IMR-90 (cell line): ENCODE results near the gene TIAM1. TPM values are rescaled to one million over a fixed set of nuclear protein-coding genes. Genes with fewer than 3 reads are reported as not detected.

ENCODE experiments used
- ATAC-seq: fragments of 200-7000 bp; cut with Tn5 transposase; 2 replicates; pipeline ENCODE4 v1.9.1; 2020; ENCODE audit warnings: low read depth, mild to moderate bottlenecking, moderate library complexity
- BruUV-seq: library from RNA; stranded (reverse); fragments of 400-500 nt; replicated peaks from 2 replicates; lab custom pipeline; 2021; lab: Mats Ljungman, UMichigan
- CTCF ChIA-PET: fragments of 300-600 bp; formaldehyde crosslinking; extraction: SDS; loops from one replicate; lab custom pipeline; 2021; ENCODE audit warnings: antibody characterized with exemption; lab: Yijun Ruan, JAX
- POLR2A ChIA-PET: fragments of 300-600 bp; sonication (Branson Sonifier 250); formaldehyde crosslinking; loops from one replicate; lab custom pipeline; 2022; ENCODE audit warnings: antibody characterized with exemption; ENCODE audit not compliant: unreplicated experiment; lab: Charles Lee
- DNase-seq: peaks from one replicate; pipeline ENCODE4 v3.0.0; 2013
- H2AFZ ChIP-seq: replicated peaks from 2 replicates; pipeline ENCODE3; 2013; ENCODE audit warnings: low read length, mild to moderate bottlenecking; ENCODE audit not compliant: poor library complexity
- H2AK5ac ChIP-seq: 2 replicates; pipeline ENCODE4 v1.6.1; 2013; ENCODE audit warnings: low read depth, low read length, inconsistent platforms
- H2AK9ac ChIP-seq: replicated peaks from 2 replicates; pipeline ENCODE3; 2013; ENCODE audit warnings: mild to moderate bottlenecking, low read depth, low read length, moderate library complexity; ENCODE audit not compliant: poor library complexity
- H2BK120ac ChIP-seq: 2 replicates; pipeline ENCODE4 v1.6.1; 2013; ENCODE audit warnings: low read depth, low read length, inconsistent platforms
- H2BK15ac ChIP-seq: 3 replicates; pipeline ENCODE4 v1.6.1; 2013; ENCODE audit warnings: low read depth, low read length, inconsistent platforms
- H2BK20ac ChIP-seq: 2 replicates; pipeline ENCODE4 v1.6.1; 2013; ENCODE audit warnings: low read depth, mild to moderate bottlenecking, inconsistent platforms, low read length, moderate library complexity
- H2BK5ac ChIP-seq: 2 replicates; pipeline ENCODE4 v1.6.1; 2013; ENCODE audit warnings: mild to moderate bottlenecking, low read depth, low read length, inconsistent platforms; ENCODE audit not compliant: poor library complexity, severe bottlenecking
- H3K14ac ChIP-seq: replicated peaks from 2 replicates; pipeline ENCODE4 v1.6.1; 2013; ENCODE audit warnings: low read depth, low read length, inconsistent platforms
- H3K18ac ChIP-seq: 2 replicates; pipeline ENCODE4 v1.6.1; 2013; ENCODE audit warnings: low read depth, low read length, control low read depth
- H3K23ac ChIP-seq: 2 replicates; pipeline ENCODE4 v1.6.1; 2013; ENCODE audit warnings: low read depth, low read length, inconsistent platforms
- H3K27ac ChIP-seq: 2 replicates; pipeline ENCODE4 v1.5.1; 2013; ENCODE audit warnings: mild to moderate bottlenecking, control low read depth, low read length; ENCODE audit not compliant: insufficient read depth
- H3K27me3 ChIP-seq: 2 replicates; pipeline ENCODE4 v1.6.1; 2013; ENCODE audit warnings: low read length; ENCODE audit not compliant: control insufficient read depth, insufficient read depth
- H3K36me3 ChIP-seq: 2 replicates; pipeline ENCODE4 v1.6.1; 2013; ENCODE audit warnings: low read length, mixed read lengths; ENCODE audit not compliant: control insufficient read depth, insufficient read depth
- H3K4ac ChIP-seq: 2 replicates; pipeline ENCODE4 v1.6.1; 2013; ENCODE audit warnings: low read depth, low read length, inconsistent platforms
- H3K4me1 ChIP-seq: 2 replicates; pipeline ENCODE4 v1.6.1; 2013; ENCODE audit warnings: low read length, mixed read lengths; ENCODE audit not compliant: control insufficient read depth, insufficient read depth
- H3K4me2 ChIP-seq: 2 replicates; pipeline ENCODE4 v1.6.1; 2013; ENCODE audit warnings: low read depth, mild to moderate bottlenecking, control low read depth, low read length, moderate library complexity
- H3K4me3 ChIP-seq: 2 replicates; pipeline ENCODE4 v1.5.1; 2013; ENCODE audit warnings: low read depth, mild to moderate bottlenecking, control low read depth, low read length, moderate library complexity; ENCODE audit not compliant: insufficient read depth
- H3K56ac ChIP-seq: 2 replicates; pipeline ENCODE4 v1.6.1; 2013; ENCODE audit warnings: low read length, inconsistent platforms; ENCODE audit not compliant: insufficient read depth; ENCODE audit errors: extremely low read depth
- H3K79me1 ChIP-seq, 2 experiments: 2 replicates each; pipeline ENCODE4 v1.6.1; 2013; ENCODE audit warnings: low read length in 2 of 2, inconsistent platforms in 1 of 2, low read depth in 1 of 2
- H3K9ac ChIP-seq: 2 replicates; pipeline ENCODE4 v1.6.1; 2013; ENCODE audit warnings: low read depth, low read length, control low read depth
- H3K9me1 ChIP-seq: 2 replicates; pipeline ENCODE4 v1.6.1; 2013; ENCODE audit warnings: low read length, inconsistent platforms; ENCODE audit not compliant: insufficient read depth
- H3K9me3 ChIP-seq: 2 replicates; pipeline ENCODE4 v1.6.1; 2013; ENCODE audit warnings: low read length; ENCODE audit not compliant: control insufficient read depth, insufficient read depth
- H4K20me1 ChIP-seq: 2 replicates; pipeline ENCODE4 v1.6.1; 2013; ENCODE audit warnings: low read length, inconsistent platforms; ENCODE audit not compliant: insufficient read depth
- H4K5ac ChIP-seq: 2 replicates; pipeline ENCODE4 v1.6.1; 2013; ENCODE audit warnings: mild to moderate bottlenecking, low read depth, low read length, control low read depth
- H4K8ac ChIP-seq, 2 experiments: 2 replicates each; pipeline ENCODE4 v1.6.1; 2013; ENCODE audit warnings: low read depth in 2 of 2, low read length in 2 of 2, control low read depth in 1 of 2, inconsistent platforms in 1 of 2
- H4K91ac ChIP-seq: 2 replicates; pipeline ENCODE4 v1.6.1; 2013; ENCODE audit warnings: low read depth, low read length, inconsistent platforms; ENCODE audit not compliant: insufficient read depth
- BHLHE40 ChIP-seq: fragments of 150-350 bp; IDR thresholded peaks from 2 replicates; pipeline ENCODE4 v1.6.1; 2016; ENCODE audit warnings: mild to moderate bottlenecking, low read depth, low read length
- FOS ChIP-seq: fragments of 150-350 bp; IDR thresholded peaks from 2 replicates; pipeline ENCODE4 v1.6.1; 2016; ENCODE audit warnings: low read depth, low read length
- MAZ ChIP-seq: IDR thresholded peaks from 2 replicates; pipeline ENCODE4 v1.6.1; 2012; ENCODE audit warnings: low read depth, mild to moderate bottlenecking, low read length, improper control_type of control experiment, moderate library complexity, borderline replicate concordance
- MXI1 ChIP-seq: IDR thresholded peaks from 2 replicates; pipeline ENCODE4 v1.6.1; 2012; ENCODE audit warnings: low read depth, mild to moderate bottlenecking, low read length, moderate library complexity, borderline replicate concordance
- POLR2A ChIP-seq: IDR thresholded peaks from 2 replicates; pipeline ENCODE4 v1.6.1; 2012; ENCODE audit warnings: mild to moderate bottlenecking, low read depth, low read length
- RCOR1 ChIP-seq: IDR thresholded peaks from 2 replicates; pipeline ENCODE4 v1.6.1; 2012; ENCODE audit warnings: mild to moderate bottlenecking, low read length, improper control_type of control experiment; ENCODE audit not compliant: insufficient replicate concordance
- RFX5 ChIP-seq: IDR thresholded peaks from 2 replicates; pipeline ENCODE4 v1.8.0; 2012; ENCODE audit warnings: low read depth, mild to moderate bottlenecking, low read length, moderate library complexity
- USF2 ChIP-seq: fragments of 150-350 bp; IDR thresholded peaks from 2 replicates; pipeline ENCODE4 v1.6.1; 2017; ENCODE audit warnings: mild to moderate bottlenecking, antibody characterized with exemption, low read length, low read depth
- WGBS, 2 experiments: methylation state at CpG; one replicate each; pipeline versions ENCODE4 v1.1.5 to v1.1.7; 2013; ENCODE audit warnings: missing lambda C conversion rate in 2 of 2; ENCODE audit not compliant: insufficient read length in 1 of 2; ENCODE audit errors: extremely low coverage in 2 of 2; 5-methylcytosine and 5-hydroxymethylcytosine counted together
- dilution Hi-C: fragments of 300-500 bp; cut with HindIII; formaldehyde crosslinking; loops from one replicate; pipeline ENCODE4 v1.14.3; 2018; ENCODE audit warnings: low sequenced_read_pairs; ENCODE audit not compliant: unreplicated experiment
- in situ Hi-C: fragments of 300-500 bp; cut with MboI; formaldehyde crosslinking; loops from 3 replicates; pipeline ENCODE4 v1.14.3; 2019; ENCODE audit warnings: low sequenced_read_pairs, inconsistent platforms, mixed read lengths
- intact Hi-C: fragments of 100-400 bp; cut with micrococcal nuclease; formaldehyde crosslinking; loops from 2 replicates; pipeline ENCODE4 v1.10.0; 2022
- polyA plus RNA-seq, 3 experiments: library from polyadenylated mRNA; depleted of rRNA; stranded (reverse); fragments of >200 nt; gene quantifications; 2 replicates each; pipeline ENCODE4 v1.2.3, GENCODE V29; 2012; ENCODE audit warnings: low replicate concordance in 1 of 3
- total RNA-seq: library from RNA; depleted of rRNA; stranded (reverse); fragments of >200 nt; gene quantifications from 2 replicates; pipeline ENCODE4 v1.2.3, GENCODE V29; 2012

TIAM1 gene
- total and polyA plus RNA-seq, 2 of the 4 experiments (the other 2 are of a cell fraction), result 2.9 to 9.3 TPM

- 100% methylated on average over 2 of the region's 7 CpGs; no CpG with 5 or more reads in 1 of the 2 experiments for WGBS, 2 experiments
- dilution Hi-C loops, result no loop called here
- no peak for DNase-seq
- Histone ChIP-seq H3K56ac (no peak overlapping the region), H4K5ac (no peak overlapping the region), H4K8ac (no peak overlapping the region), H3K36me3 (no peaks in the 10 kb centered on the region), H2AK9ac (no peak overlapping the region), H2AK5ac (no peak overlapping the region), H3K27ac (no peak overlapping the region), H2BK120ac (no peak overlapping the region), H2BK20ac (no peak overlapping the region), H3K9ac (no peak overlapping the region), H3K9me1 (no peaks in the 10 kb centered on the region), H3K18ac (no peak overlapping the region), H4K20me1 (no peaks in the 10 kb centered on the region), H2BK15ac (no peak overlapping the region), H3K79me1 (no peaks in the 10 kb centered on the region), H3K14ac (no peak overlapping the region), H3K4me1 (no peaks in the 10 kb centered on the region), H3K4ac (no peak overlapping the region), H4K91ac (no peak overlapping the region), H2AFZ (no peak overlapping the region), H2BK5ac (no peak overlapping the region), H3K9me3 (no peaks in the 10 kb centered on the region), H3K23ac (no peak overlapping the region), H3K27me3 (peaks cover 25% of the 10 kb centered on the region), H3K4me2 (no peak overlapping the region), H3K4me3 (no peak overlapping the region)
- ChIA-PET POLR2A (no interaction called here), CTCF (interaction anchor here (0.7 to 2.7 kb wide), 6 partner anchors 13 to 233 kb away, joined by 3 to 11 read pairs (median 4); no protein-coding TSS in a partner anchor)
- in situ Hi-C loops, result no loop called here
- TF ChIP-seq MXI1, result no peak
- no peak for TF ChIP-seq MAZ
- TF ChIP-seq POLR2A, result no peak
- TF ChIP-seq FOS, result no peak
- TF ChIP-seq RCOR1, result no peak
- TF ChIP-seq BHLHE40, result no peak
- TF ChIP-seq USF2, result no peak
- no peak for TF ChIP-seq RFX5
- no peak for ATAC-seq
- intact Hi-C loops, result no loop called here
- no TSS peak for BruUV-seq
These were observed 4.1 kb upstream of the TIAM1 start for GRCh38 chr21:31348188-31348587.
